Retinal pigment epithelial cell (primary cell): ENCODE results near the gene TRIO.
"Not testable (repeated sequence)": the region's sequence is repeated elsewhere in the genome, so short reads cannot be mapped to it uniquely, and the experiment has no call there.

Source experiments
- DNase-seq: peaks from one replicate; pipeline ENCODE4 v3.0.0-alpha.2; 2010; ENCODE audit warnings: low read depth
- H3K4me3 ChIP-seq: 2 replicates; pipeline ENCODE4 v1.5.1; 2011; ENCODE audit warnings: mild to moderate bottlenecking, low read length, control low read depth, moderate library complexity
- TF ChIP-seq, protein P1 (sequence below): conservative IDR thresholded peaks from 2 replicates; pipeline ENCODE4 v1.5.1; 2011; ENCODE audit warnings: low read depth, low read length, control low read depth, inconsistent platforms

TRIO gene

DNA sequence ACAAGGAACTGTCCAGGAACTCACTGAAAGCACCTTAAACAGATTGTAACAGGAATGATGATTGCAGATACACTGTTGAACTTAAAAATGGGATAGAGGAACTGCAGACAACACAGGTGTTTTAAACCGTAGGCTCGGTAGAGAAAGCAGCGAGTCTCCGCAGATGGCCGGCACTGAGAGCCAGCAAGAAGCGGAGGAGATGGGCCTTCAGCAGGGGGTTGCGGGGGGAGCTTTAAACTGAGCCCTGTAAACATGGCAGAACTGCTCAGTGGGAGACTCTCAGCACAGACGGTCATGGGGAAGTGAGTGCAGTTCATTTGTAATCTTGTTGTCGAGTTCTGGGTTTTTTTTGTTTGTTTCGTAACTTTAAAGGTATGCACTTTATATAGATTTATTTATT, 283.4 kb downstream of the TRIO start:
- DNase-seq, result no peak
- H3K4me3 ChIP-seq, result no peak overlapping the region
- TF ChIP-seq, protein P1, sequence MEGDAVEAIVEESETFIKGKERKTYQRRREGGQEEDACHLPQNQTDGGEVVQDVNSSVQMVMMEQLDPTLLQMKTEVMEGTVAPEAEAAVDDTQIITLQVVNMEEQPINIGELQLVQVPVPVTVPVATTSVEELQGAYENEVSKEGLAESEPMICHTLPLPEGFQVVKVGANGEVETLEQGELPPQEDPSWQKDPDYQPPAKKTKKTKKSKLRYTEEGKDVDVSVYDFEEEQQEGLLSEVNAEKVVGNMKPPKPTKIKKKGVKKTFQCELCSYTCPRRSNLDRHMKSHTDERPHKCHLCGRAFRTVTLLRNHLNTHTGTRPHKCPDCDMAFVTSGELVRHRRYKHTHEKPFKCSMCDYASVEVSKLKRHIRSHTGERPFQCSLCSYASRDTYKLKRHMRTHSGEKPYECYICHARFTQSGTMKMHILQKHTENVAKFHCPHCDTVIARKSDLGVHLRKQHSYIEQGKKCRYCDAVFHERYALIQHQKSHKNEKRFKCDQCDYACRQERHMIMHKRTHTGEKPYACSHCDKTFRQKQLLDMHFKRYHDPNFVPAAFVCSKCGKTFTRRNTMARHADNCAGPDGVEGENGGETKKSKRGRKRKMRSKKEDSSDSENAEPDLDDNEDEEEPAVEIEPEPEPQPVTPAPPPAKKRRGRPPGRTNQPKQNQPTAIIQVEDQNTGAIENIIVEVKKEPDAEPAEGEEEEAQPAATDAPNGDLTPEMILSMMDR, result no peak

DNA sequence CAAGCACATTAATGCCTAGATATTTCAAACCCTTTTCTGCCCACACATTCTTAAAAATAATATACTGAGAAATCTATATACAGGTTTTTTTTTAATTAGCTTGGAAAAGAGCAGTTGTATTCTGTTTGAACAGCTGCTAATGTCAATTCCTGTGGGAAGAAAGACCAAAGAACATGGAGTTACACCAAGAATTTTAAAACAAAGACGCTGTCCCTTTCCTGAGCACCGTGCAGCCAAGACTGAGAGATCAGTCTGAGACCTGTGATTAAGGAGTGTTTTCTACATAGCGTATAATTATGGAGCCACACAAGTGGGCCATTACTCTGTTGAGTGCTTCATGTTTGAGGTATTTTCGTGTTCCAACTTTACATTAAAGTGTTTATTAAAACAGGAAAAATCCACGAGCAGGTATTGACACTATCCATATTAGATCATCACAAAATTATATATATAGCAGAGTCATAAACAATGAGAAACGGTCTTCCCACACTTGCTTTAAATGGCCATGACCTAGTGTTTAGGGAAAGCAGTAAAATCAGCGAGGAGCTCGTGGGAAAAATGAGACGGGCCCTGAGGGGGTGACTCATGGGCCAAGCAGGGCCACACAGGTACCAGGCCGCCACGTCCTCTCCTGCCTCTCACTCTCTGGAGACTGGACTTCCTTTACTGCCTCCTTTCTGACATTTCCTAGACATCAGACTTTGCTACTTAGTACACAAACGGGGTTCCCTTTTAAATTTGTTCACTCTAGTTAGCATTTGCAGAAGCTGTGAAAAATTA, 285.4 kb downstream of the TRIO start:
- TF ChIP-seq, protein P1, result no peak
- peak; percentile 61 for DNase-seq
- no peak overlapping the region for H3K4me3 ChIP-seq

DNA sequence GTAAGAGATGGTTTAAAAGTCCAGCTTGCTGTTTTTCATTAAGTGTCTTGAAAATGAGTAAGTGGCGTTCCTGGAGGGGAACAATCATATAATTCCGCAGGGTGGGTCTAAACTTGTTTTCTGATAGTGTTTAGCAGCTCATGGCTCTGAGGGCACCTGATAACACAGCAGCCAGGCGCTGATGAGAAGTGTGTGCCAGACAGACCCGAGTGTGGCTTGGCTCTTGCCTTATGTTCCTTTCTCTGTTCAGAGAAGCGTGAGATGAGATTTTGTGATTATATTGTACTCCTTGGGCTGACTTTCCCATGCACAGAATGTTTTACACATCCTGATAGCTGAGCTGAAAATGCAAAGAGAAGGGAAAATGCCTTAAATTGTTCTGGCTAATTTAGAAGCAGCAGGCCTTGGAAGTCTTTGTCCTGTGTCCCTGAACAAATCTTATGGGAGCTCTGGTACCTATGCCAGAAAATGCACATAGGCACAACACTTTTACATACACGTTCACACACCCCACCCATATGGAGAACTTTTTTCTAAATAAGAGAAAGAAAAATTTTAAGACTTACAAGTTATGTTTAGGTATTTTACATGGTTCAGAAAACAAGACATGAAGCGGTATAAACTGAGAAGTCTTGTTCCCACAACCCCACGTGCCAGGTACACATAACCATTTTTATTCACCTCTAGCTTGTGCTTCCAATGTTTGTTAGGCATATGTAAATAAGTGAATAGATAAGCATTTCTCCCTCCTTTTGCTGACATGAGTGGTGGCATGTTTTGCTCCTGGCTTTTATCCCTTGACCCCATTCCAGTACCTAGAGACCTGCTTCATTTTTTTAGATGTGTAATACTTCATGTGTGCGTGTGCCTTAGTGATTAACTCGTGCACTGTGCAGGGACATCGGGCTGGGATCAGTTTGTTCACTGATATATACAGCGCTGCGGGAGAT, 286.2 kb downstream of the TRIO start:
- DNase-seq, result peak; percentile 90
- TF ChIP-seq, protein P1, result no peak
- no peak overlapping the region for H3K4me3 ChIP-seq

DNA sequence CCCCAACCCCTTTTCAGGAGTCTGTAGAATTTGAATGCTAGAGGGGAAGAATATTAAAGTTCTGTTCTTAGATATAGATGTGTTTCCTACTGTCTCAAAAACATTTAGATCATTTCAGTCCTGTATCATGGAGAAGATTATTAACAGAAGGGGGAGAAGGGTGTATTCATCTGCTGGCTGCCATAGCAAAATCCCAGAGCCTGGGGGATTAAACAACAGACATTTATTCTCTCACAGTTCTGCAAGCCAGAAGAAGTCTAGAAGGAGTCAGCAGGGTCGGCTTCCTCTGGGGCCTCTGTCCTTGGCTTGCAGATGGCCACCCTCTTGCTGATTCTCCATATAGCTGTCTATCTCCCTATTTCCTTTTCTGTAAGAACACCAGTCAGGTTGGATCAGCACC, 288.4 kb downstream of the TRIO start:
- DNase-seq, result no peak
- no peak overlapping the region for H3K4me3 ChIP-seq
- TF ChIP-seq, protein P1, result no peak

DNA sequence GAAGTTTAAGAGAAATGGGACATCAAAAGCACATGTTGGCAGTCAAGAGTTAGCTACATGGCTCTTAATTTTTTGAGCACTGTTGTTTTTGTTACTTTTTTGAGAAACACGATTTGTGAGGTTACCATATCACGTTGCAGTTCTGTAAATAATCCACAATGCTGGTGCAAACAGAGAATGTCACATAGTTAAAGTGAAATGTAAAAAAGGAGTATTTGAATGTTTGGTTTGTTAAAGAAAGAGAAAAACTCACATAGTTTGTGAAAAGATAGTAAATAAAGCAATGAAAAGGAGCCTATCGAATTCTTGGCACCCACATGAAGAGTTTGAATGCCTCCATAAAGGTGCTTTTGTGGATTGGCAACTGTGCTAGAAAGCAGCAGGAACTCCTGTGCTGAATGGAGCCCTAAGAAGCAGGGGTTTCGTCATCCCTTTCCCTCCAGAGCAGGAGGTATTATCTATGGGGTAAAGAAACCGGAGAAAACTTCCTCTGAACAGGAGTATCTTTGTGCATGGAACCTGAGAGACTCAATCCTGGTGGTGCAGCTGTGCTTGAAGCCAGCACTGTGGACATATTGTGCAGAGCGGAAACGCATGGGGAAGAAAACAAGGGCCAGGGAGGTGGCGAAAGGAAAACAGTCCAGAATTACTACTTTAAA, 289.9 kb downstream of the TRIO start:
- DNase-seq, result no peak
- H3K4me3 ChIP-seq, result no peak overlapping the region
- TF ChIP-seq, protein P1, result no peak

DNA sequence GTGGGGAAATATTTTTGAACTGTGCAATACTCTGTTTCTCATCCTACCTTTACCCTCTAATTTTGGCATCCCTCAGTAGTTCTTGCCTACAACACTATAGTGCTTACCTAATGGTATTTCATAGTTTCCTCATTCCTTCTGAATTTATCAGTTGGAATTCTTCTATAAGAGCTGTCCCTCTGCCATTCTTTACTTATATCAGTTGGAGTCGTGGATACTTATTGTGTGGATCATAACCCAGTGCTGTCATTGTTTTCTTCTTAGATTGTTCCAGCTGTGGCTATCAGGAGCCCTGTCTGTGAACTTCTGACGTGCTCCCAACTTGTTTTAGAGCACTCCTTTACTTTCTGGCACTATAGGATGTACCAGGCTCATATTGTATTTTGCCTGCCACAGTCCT, 292.3 kb downstream of the TRIO start:
- H3K4me3 ChIP-seq, result no peak overlapping the region
- TF ChIP-seq, protein P1, result no peak
- no peak for DNase-seq

DNA sequence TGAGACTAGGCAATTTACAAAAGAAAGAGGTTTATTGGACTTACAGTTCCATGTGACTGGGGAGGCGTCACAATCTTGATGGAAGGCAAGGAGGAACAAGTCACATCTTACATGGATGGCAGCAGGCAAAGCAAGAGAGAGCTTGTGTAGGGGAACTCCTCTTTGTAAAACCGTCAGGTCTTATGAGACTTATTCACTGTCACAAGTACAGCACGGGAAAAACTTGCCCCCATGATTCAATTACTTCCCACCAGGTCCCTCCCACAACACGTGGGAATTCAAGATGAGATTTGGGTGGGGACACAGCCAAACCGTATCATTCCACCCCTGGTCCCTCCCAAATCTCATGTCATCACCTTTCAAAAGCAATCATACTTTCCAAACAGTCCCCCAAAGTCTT, 293.0 kb downstream of the TRIO start:
- not testable (repeated sequence) for DNase-seq, H3K4me3 ChIP-seq
